DOHH2 (cell line): ENCODE data around the gene NUP62.

Source experiments
- H3F3A ChIP-seq: fragments of 200-600 bp; sonication (generic), shearing (Covaris generic); 2 replicates; pipeline ENCODE4 v1.6.0; 2016; ENCODE audit warnings: antibody characterized with exemption, mild to moderate bottlenecking; ENCODE audit not compliant: control insufficient read depth, insufficient read depth
- H3K27ac ChIP-seq: fragments of 200-600 bp; sonication (generic); 2 replicates; pipeline ENCODE4 v1.5.1; 2014; ENCODE audit warnings: low read depth, mild to moderate bottlenecking, low read length, moderate library complexity
- H3K27me3 ChIP-seq: fragments of 200-600 bp; sonication (generic); 2 replicates; pipeline ENCODE4 v1.6.1; 2014; ENCODE audit warnings: mild to moderate bottlenecking, low read length, mixed read lengths; ENCODE audit not compliant: control insufficient read depth
- H3K36me3 ChIP-seq: fragments of 200-600 bp; sonication (generic); 2 replicates; pipeline ENCODE4 v1.6.1; 2014; ENCODE audit warnings: mild to moderate bottlenecking, low read length, moderate library complexity, mixed read lengths; ENCODE audit not compliant: control insufficient read depth
- H3K4me1 ChIP-seq: fragments of 200-600 bp; sonication (generic); 2 replicates; pipeline ENCODE4 v1.6.1; 2014; ENCODE audit warnings: mild to moderate bottlenecking, low read length, mixed read lengths; ENCODE audit not compliant: control insufficient read depth
- H3K4me2 ChIP-seq: fragments of 200-600 bp; sonication (generic); 2 replicates; pipeline ENCODE4 v1.6.0; 2014; ENCODE audit warnings: mild to moderate bottlenecking, low read length, moderate library complexity
- H3K4me3 ChIP-seq: fragments of 200-600 bp; sonication (generic); 2 replicates; pipeline ENCODE4 v1.5.1; 2014; ENCODE audit warnings: mild to moderate bottlenecking, low read length, mixed read lengths
- H3K79me2 ChIP-seq: fragments of 200-600 bp; sonication (generic); 2 replicates; pipeline ENCODE4 v1.6.1; 2014; ENCODE audit warnings: mild to moderate bottlenecking, low read length, mixed read lengths; ENCODE audit not compliant: control insufficient read depth
- H3K9me2 ChIP-seq: fragments of 200-600 bp; sonication (generic); replicated peaks from 2 replicates; pipeline ENCODE4 v1.6.1; 2014; ENCODE audit warnings: mild to moderate bottlenecking, low read length, mixed read lengths; ENCODE audit not compliant: control insufficient read depth
- H3K9me3 ChIP-seq: fragments of 200-600 bp; sonication (generic); 2 replicates; pipeline ENCODE4 v1.6.1; 2014; ENCODE audit warnings: antibody characterized with exemption, low read length, mixed read lengths; ENCODE audit not compliant: control insufficient read depth, insufficient read depth
- H4K20me1 ChIP-seq: fragments of 200-600 bp; sonication (generic); 2 replicates; pipeline ENCODE4 v1.6.0; 2014; ENCODE audit warnings: low read depth, mild to moderate bottlenecking, antibody characterized with exemption, low read length, moderate library complexity; ENCODE audit not compliant: control insufficient read depth, insufficient read depth
- CTCF ChIP-seq: fragments of 200-600 bp; sonication (generic); IDR thresholded peaks from one replicate; pipeline ENCODE4 v1.5.1; 2014; ENCODE audit warnings: antibody characterized with exemption, mild to moderate bottlenecking, low read depth, low read length; ENCODE audit not compliant: poor library complexity, severe bottlenecking
- EZH2phosphoT487 ChIP-seq: fragments of 200-600 bp; sonication (generic); IDR thresholded peaks from 2 replicates; pipeline ENCODE4 v1.6.1; 2017; ENCODE audit warnings: borderline replicate concordance, mild to moderate bottlenecking, antibody characterized with exemption, low read length, moderate library complexity, mixed read lengths

NUP62 gene

GRCh38 chr19:49881186-49881585 is 48.1 kb downstream of the NUP62 start:
- peaks cover 22% of the 10 kb centered on the region for H3K36me3 ChIP-seq
- H3K27ac ChIP-seq: no peak overlapping the region
- H3K4me2 ChIP-seq: no peak overlapping the region
- H3F3A ChIP-seq: peaks cover under 1% of the 10 kb centered on the region; the same call in 1 of the 2 replicates
- H3K4me1 ChIP-seq: peaks cover 13% of the 10 kb centered on the region
- TF ChIP-seq EZH2phosphoT487: no peak
- no peak for TF ChIP-seq CTCF
- no peaks in the 10 kb centered on the region for H3K27me3 ChIP-seq
- peaks cover 3% of the 10 kb centered on the region; the same call in 1 of the 2 replicates for H3K9me3 ChIP-seq
- H3K9me2 ChIP-seq: no peaks in the 10 kb centered on the region
- H4K20me1 ChIP-seq: no peaks in the 10 kb centered on the region
- H3K4me3 ChIP-seq: no peak overlapping the region
- peaks cover 4% of the 10 kb centered on the region for H3K79me2 ChIP-seq

- Histone ChIP-seq H3K36me3 (peaks cover 22% of the 10 kb centered on the region), H4K20me1 (no peaks in the 10 kb centered on the region), H3K79me2 (peaks cover 12% of the 10 kb centered on the region), H3K4me1 (peaks cover 18% of the 10 kb centered on the region), H3F3A (no peaks in the 10 kb centered on the region), H3K9me2 (no peaks in the 10 kb centered on the region), H3K9me3 (peaks cover 3% of the 10 kb centered on the region; the same call in 1 of the 2 replicates), H3K27ac (no peak overlapping the region), H3K27me3 (no peaks in the 10 kb centered on the region), H3K4me2 (no peak overlapping the region), H3K4me3 (no peak overlapping the region)
- TF ChIP-seq CTCF (no peak), EZH2phosphoT487 (no peak)
Observed at GRCh38 chr19:49880162-49880869, 49.0 kb downstream of the NUP62 start.

GRCh38 chr19:49879243-49879963 is 49.9 kb downstream of the NUP62 start:
- no peak overlapping the region; the same call in 1 of the 2 replicates for H3K4me2 ChIP-seq

More at GRCh38 chr19:49879243-49879963, 49.9 kb downstream of the NUP62 start:
- Histone ChIP-seq H3K27me3 (no peaks in the 10 kb centered on the region), H3K4me3 (no peak overlapping the region), H3K9me3 (peaks cover 3% of the 10 kb centered on the region; the same call in 1 of the 2 replicates), H3K9me2 (no peaks in the 10 kb centered on the region), H3K79me2 (peaks cover 22% of the 10 kb centered on the region), H4K20me1 (no peaks in the 10 kb centered on the region), H3K27ac (no peak overlapping the region), H3K36me3 (peaks cover 22% of the 10 kb centered on the region), H3K4me1 (peaks cover 22% of the 10 kb centered on the region), H3F3A (no peaks in the 10 kb centered on the region)
- TF ChIP-seq CTCF (no peak), EZH2phosphoT487 (no peak)
